ENCODE data around the gene CACNA2D1.

- no peak for TF ChIP-seq ZNF274 (IDR thresholded peaks at IDR 0.05; ENCODE audit: low read depth, low read length)
- no peak for TF ChIP-seq MAX (IDR thresholded peaks at IDR 0.05)
Measured at GRCh38 chr7:82467020-82467419, 23.4 kb upstream of the CACNA2D1 start.

Data from HCT116 (cell line).